ENCODE results near the gene TRIM8. TPM values are rescaled to one million over a fixed set of nuclear protein-coding genes. Genes with fewer than 3 reads are reported as not detected.

Gene TRIM8
- polyA plus RNA-seq, 1 donor, result 80.0 TPM

DNA sequence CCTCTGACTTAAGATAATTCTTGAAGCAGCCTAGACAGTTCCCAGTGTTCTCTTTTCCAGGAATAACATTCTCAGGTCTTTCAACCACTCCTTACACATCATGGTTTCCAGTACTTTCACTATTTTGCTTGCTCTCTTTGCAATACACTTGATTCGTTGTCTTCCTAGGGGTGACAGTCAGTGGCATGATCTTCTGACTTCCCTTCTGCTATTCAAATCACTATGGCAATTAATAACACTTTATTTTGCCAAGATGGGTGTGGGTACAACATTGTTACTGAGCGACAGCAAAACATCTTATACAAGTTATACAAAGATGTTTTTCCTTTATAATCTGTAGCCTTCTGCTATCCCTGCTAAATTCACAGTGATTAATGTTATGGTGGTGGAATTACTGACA, 54.6 kb downstream of the TRIM8 start:
- DNase-seq (ENCODE audit: low read depth), result no peak

DNA sequence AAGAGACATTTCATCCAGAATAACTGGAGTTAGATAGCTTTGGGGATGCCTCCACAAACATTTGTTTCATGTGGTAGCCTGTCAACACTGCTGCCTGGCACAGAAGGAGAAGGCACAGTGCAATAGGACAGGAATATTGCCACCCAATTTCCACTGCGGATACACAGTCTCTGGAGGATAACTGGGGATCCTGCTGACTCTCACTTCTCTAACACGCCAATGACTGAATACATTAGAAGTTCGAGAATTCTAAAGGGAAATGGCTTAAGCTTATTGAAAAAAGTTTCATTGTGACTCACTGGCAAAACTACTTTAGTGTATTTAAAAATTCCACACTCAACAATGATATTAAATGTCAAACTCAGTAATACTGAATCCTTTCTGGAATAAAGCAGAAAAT, 57.0 kb downstream of the TRIM8 start:
- no peak for DNase-seq (ENCODE audit: low read depth)

GRCh38 chr10:102701796-102702195, 57.5 kb downstream of the TRIM8 start:
- DNase-seq (ENCODE audit: low read depth), result no peak

GRCh38 chr10:102702742-102703141, 58.5 kb downstream of the TRIM8 start:
- no peak for DNase-seq (ENCODE audit: low read depth)

DNA sequence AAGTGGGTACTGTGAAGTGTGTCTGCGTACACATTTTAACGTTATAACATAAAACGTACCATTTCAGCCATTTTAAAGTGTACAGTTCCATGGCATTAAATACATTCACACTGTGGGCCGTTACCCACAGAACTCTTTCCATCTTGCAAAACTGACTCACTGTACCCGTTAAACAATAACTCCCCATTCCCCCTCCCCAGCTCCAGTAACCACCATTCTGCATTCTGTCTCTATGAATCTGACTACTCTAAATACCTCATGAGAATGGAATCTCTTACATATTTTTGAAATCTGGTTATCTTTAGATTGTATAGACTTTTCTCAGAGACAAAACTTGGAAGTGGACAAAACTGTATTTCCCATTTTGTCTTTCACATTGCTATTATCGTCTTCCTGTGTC, 60.6 kb downstream of the TRIM8 start:
- DNase-seq (ENCODE audit: low read depth), result no peak

GRCh38 chr10:102705531-102705930, 61.3 kb downstream of the TRIM8 start:
- no peak for DNase-seq (ENCODE audit: low read depth)

Other genes with a start within 250 kb of the TRIM8 start
- 13.8 TPM for gene NFKB2, start 248.8 kb upstream of the TRIM8 start, polyA plus RNA-seq (ENCODE audit: insufficient read length)
- gene PSD, start 225.7 kb upstream of the TRIM8 start, polyA plus RNA-seq (ENCODE audit: insufficient read length), result 5.3 TPM
- gene FBXL15, start 223.6 kb upstream of the TRIM8 start, polyA plus RNA-seq (ENCODE audit: insufficient read length), result 6.6 TPM
- 48.0 TPM for gene CUEDC2, start 211.9 kb upstream of the TRIM8 start, polyA plus RNA-seq (ENCODE audit: insufficient read length)
- gene C10orf95, start 192.9 kb upstream of the TRIM8 start, polyA plus RNA-seq (ENCODE audit: insufficient read length), result not detected
- gene ACTR1A, start 141.8 kb upstream of the TRIM8 start, polyA plus RNA-seq (ENCODE audit: insufficient read length), result 73.9 TPM
- 14.6 TPM for gene SUFU, start 140.5 kb upstream of the TRIM8 start, polyA plus RNA-seq (ENCODE audit: insufficient read length)
- gene ARL3, start 69.9 kb downstream of the TRIM8 start, polyA plus RNA-seq (ENCODE audit: insufficient read length), result 13.0 TPM
- gene SFXN2, start 70.2 kb downstream of the TRIM8 start, polyA plus RNA-seq (ENCODE audit: insufficient read length), result 6.3 TPM
- gene WBP1L, start 99.5 kb downstream of the TRIM8 start, polyA plus RNA-seq (ENCODE audit: insufficient read length), result 44.3 TPM
- 1.1 TPM for gene CYP17A1, start 192.9 kb downstream of the TRIM8 start, polyA plus RNA-seq (ENCODE audit: insufficient read length)
- 24.2 TPM for gene BORCS7, start 209.8 kb downstream of the TRIM8 start, polyA plus RNA-seq (ENCODE audit: insufficient read length)
- gene AS3MT, start 225.0 kb downstream of the TRIM8 start, polyA plus RNA-seq (ENCODE audit: insufficient read length), result 8.3 TPM